Stimulated activated CD4-positive, alpha-beta T cell treated with anti-CD3 and anti-CD28 coated beads, Interleukin-2, amount 100 ng/mL, for 24 hours (primary cell): Measurements from ENCODE around the gene TEX48.
A peak's percentile ranks its signal among the peaks of the same experiment; 100 is the strongest.

Experiments
- DNase-seq, 2 donors: peaks; one replicate each; pipeline ENCODE4 v3.0.0-alpha.2; 2020

The TEX48 gene

DNA sequence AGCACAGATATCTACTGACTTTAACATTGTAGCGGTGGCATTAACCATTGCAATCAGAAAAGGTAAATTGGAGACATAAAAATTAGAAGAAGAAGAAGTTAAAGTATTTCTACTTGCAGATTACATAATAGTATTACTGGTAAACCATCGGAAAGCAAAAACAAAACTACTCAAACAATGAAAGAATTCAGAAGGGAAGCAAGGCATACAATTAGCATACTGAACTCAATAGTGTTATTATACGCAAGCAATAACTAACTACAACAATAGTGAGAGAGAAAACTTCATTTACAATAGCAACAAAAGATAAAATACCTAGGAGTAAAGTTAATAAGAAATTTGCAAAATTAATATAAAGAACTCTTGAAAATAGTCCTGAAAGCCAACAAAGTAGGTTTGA, 17.8 kb downstream of the TEX48 start:
- no peak for DNase-seq

DNA sequence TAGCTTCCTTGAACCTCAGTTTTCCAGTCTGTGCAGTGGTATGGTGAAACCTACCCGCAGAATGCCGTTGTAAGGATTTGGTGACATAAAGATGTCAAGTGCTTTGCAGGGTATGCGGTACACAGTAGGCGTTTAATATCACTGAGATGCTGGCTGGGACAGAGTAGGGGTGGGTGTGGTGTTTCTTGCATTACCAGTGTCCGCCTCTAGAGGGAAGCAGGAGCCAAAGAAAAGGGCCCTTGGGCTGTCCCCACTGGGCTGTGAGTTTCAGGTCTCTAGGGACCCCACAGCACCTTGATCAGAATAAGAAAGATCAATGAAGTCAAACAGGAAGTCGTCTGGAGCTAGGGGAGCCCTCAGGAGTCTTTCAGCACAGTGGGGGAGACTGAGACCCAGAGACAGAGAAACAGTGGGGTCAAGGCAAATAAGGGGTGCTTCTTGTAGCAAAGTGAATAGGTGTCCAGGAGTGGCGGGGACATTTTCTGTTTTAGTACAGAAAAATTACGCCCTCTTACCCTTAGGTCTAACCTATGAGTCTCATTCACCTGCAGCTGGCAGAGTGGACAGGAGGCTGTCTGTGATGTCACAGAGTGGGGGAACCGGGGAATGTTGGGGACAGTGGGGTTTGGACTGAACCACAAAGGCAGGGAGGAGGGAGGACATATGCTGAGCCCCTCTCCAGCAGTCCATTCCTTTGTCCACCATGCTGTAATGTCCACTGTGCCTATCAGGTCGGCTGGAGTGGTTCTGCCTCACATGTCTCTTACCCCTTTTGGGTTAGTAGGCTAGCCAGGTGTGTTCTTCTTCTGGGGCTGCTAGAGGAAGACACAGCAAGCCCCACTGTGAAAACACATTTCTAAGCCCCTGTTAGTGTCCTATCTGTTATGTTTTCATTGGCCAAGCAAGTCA, 19.7 kb downstream of the TEX48 start:
- DNase-seq: peak; percentile 72 to 74

DNA sequence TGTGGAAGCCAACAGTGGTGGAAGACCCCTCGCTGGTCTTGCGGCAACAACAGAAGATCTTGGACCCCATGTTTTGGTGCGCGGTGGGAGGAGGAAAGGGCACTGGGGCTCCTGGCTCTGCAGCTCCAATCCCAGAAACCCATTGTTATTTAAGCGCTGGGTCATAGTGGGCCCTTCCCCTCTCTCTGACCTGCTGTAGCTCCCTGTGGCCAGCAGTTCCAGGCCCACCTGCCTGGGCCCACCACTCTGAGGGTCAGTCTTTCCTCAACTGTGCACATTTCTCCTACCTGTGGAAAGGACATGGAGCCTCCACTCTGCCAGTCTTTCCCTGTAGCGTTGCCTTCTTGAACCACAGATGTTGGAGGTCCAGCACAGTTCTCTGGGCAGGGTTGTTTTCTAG, 24.3 kb downstream of the TEX48 start, which contains the start of gene TEX53:
TEX53 (minus strand) TSS at position 101 of the 400 bp plus-strand sequence; CDS start at position 70, 31 bp downstream.
- DNase-seq: no peak

DNA sequence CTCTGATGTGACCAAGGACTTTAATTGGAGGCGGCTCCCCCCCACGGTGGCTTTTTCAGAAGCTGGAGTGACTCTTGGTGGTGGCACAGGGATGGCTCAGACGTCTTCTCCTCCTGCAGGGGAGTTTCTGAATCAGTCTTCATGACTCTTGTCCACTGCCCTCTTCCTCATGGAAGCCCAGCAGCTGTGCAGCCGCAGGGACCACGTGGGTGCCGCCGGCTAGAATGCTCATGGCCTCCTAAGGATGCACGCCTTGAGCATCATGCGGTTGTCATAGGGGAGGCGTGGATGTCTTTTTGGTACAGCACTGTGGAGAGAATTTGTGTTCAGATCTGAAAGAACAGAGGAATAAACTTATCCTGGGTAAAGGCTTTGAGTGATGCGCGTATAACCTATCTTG, 25.7 kb downstream of the TEX48 start:
- no peak for DNase-seq

DNA sequence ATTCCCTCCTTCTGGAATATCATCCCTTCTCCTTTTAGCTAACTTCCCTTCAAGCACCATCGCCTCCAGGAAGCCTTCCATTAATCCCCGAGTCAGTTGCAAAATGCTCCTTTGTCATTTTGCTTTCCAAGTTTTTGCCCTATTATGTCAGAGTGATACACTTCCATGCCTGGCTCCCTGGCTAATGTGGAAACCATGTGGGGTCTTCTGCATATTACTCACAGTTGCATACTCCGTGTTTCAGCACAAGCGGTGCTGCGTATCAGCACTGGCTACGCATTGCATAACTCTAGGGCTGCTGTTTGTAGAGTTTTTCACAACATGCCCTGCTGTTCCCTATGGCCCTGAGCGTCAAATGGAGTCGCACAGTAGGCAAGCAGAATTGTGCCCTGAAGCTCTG, 26.3 kb downstream of the TEX48 start:
- DNase-seq: no peak

DNA sequence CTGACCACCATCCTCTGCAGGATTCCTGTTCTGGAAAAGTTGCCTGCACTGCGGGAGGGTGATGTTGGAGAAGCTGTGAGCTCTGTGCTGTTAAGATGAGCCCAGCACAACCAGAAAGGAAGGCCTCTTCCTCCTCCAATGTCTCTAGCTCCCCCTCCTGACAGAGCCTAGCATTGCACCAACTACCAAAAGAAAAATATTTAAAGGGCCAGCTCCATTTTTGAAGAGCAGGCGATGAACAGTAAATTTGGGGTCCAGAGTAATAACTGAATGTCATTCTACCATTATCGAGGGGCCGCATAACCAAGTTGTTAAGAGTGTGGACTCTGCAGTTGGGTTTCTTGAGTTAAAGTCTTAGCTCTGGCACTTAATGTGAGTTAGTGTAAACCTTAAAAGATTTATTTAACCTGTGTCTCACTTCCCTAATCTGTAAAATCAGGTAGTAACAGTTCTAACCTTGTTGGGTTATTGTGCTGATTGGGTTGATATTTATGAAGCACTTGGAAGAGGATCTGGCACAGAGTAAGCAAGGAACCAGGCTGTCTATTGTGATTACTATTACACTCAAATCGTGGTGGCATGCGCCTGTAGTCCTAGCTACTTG, 28.3 kb downstream of the TEX48 start:
- peak; percentile 82 to 88 for DNase-seq

DNA sequence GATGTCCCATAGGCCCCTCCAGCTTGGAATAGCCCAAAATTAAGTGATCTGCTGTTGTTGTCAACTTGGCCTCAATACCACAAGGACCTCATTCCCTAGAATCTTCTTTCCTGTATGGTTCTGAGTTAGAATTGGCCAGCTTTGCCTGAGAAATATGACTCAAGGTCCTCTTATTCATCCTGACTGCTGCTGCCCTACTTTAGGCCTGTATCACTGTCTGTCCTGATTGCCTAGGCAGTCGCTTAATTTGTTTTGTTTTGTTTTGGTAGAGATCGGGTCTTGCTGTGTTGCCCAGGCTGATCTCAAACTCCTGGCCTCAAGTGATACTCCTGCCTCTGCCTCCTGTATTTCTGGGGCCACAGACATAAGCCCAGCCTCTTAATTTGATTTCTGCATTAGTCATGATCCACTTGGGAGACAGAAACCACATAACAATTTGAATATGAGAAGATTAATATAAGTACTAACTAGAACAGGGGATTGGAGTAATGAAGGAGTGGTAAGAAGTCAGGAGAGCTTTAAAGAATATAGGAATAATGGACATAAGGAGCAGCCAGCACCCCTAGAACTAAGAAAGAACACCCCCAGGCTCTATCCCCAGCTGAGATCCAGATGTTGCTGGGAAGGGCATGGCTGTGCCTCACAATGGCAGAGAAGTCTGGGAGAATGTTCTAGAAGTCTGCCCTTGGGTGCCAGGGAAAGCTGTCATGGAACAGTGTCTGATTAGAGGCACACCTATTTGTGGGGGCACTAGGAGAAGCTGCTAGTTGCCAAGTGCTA, 29.0 kb downstream of the TEX48 start:
- no peak for DNase-seq

DNA sequence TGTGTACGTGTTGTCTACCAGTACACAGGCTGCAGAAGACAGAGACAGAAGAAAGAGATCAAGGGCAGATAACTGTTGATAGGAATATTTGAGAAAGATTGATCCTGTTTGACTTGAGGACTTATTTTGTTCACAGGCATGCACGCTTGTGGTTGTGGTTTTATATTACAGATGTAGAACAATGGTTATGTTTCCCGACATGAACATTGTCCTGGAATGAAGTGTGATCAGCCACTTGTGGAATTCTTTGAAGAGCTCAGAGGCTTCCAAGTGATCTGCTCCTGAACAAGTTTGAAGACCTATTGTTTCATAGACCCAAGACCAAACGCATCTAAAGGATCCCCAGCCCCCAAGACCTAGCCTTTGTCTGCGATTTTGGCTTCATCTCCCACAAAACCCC, 38.1 kb downstream of the TEX48 start:
- DNase-seq: no peak

DNA sequence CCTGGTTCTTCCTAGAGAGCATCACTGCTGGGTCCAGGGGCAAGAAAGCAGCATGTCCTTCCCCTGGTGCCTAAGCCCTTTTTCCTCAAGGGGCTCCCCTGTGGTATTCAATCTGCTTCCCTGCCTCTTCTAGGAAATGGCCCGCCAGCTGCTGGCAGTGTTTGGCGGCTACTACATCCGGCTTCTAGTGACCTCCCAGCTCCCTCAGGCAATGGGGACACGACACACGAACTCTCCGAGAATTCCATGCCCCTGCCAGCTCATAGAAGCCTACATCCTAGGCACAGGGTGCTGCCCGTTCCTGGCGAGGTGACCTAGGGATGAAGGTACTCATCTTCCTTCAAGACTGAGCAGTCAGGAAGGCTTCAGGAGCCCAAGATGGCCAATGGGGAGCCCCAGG, 39.0 kb downstream of the TEX48 start:
- DNase-seq: no peak

DNA sequence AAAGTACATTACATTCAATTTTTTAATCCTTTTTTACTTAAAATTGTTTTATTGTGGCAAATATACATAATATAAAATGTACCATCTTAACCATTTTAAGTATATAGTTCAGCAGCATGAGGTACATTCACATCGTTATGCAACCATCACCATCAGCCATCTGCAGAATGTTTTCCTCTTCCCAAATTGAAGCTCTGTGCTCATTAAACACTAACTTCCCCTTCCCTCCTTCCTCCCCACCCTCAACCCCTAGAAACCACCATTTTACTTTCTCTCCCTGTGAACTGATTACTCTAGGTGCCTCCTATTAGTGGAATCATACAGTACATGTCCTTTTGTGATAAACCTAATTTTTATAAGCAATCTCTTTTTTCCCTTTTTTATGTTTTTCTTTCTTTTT, 40.0 kb downstream of the TEX48 start:
- no peak for DNase-seq

DNA sequence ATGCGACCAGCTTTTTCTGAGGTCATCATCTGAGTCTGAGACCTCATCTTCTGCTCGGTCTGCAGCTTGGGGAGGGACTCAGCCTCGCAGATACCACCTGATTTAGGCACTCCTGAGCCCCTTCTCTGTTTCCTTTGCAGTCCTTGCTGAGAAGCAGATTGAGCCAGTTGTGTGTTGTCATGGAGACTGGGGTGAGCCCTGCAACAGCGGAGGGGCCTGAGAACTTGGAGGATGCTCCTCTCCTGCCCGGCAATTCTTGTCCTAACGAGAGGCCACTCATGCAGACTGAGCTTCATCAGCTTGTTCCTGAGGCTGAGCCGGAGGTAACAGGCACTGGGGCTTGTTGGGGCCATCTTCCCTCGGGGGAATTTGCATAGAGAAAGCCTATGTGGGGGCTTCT, 43.6 kb downstream of the TEX48 start:
- no peak for DNase-seq

DNA sequence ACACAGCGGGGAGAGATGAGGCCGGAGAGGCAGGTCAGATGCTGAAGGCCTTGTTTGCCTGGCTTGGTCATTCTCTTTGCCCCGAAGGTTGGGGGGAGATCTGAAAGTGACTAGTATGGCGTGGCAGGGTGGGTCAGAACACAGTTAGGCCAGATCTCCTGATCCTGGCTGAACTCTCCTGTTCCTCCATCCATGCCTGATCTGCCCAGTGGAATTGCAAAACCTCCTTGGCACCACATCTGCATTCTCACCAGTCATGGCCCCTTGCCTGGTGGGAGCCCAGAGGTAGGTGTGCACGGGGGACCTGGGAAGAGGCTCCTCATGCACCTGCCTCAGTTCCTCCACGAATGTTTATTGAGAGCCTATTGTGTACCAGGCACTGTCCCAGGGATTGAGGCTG, 47.6 kb downstream of the TEX48 start:
- no peak for DNase-seq

DNA sequence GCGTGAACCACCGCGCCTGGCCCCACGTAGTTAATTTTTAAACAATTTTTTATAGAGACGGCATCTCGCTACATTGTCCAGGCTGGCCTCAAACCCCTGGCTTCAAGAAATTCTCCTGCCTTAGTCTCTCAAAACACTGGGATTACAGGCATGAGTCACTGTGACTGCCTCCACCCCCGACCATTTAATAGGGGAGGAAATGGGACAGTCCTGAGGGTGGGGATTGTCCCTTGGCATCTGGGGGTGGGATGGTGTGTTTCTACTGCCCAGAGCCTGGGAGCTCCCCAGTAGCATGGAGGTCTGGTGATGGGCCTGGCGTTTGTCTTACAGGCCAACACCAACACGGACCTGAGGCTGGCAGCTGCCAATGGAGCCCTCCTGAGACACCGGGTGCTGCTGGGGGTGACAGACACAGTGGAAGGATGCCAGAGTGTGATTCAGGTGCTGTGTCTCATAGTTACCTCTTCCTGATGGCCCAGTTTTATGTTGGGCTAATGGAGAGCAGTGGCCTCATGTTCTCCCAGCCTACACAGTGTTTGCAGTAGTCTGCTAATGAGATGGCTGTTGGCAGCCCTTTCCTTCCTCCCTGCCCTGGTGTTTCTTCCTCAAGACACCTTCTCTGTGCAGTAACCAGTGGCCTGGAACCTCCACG, 48.4 kb downstream of the TEX48 start:
- DNase-seq: no peak

DNA sequence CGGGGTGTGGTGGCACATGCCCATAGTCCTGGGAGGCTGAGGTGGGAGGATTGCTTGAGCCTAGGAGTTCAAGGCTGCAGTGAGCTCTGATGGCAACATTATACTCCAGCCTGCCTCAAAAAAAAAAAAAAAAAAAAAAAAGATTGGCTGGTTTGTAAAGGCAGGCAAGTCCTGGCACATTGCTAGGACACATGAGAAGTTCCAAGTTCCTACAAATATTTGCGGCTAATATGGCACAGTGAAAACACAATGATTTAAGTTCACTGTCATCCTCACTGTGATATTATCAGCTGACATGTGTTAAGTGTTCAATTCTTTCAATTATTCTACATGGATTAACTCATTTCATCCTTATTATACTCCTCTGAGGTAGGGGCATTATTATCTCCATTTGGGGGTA, 50.8 kb downstream of the TEX48 start:
- no peak for DNase-seq

DNA sequence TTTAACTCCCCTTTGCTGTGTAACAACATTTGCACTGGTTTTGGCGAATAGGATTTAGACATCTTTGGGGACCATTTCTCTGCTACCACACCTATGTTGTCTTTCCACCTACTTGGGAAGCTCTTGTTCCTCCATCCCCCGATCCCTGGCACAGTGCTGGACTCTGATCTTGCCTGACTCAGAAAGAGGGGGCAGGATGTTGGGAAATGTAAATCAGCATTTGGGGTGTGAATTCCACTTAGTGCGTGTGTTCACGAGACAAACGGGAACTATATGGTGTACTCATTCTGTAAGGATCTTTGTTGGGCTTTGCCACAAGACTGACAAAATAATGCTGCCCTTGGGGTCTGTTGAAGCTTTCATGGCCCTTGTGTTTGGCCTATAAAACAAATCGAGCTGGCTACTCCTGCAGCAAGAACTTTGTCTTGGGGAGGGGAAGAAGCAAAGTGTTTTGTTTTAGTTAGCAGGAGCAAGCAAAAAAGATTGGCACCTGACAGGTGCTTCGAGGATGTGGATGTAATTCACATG, 52.4 kb downstream of the TEX48 start:
- no peak for DNase-seq

DNA sequence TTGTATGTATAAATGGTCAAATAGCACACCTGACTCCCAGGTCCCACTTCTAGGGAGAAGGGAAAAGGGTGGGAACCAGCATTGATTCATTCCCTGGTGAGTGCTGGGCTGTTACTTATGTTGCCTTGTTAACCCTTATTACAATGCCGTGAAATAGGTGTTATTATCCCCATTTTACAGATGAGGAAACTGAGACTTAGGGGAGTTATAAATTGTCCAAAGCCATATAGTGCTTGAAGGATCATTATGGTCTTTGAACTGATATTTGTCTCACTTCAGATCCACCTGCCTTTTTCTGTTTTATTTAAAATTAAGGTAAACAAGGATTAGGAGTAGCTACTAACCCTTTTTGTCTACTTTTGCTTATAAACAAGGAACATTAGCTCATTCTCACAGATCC, 54.4 kb downstream of the TEX48 start:
- DNase-seq: no peak

DNA sequence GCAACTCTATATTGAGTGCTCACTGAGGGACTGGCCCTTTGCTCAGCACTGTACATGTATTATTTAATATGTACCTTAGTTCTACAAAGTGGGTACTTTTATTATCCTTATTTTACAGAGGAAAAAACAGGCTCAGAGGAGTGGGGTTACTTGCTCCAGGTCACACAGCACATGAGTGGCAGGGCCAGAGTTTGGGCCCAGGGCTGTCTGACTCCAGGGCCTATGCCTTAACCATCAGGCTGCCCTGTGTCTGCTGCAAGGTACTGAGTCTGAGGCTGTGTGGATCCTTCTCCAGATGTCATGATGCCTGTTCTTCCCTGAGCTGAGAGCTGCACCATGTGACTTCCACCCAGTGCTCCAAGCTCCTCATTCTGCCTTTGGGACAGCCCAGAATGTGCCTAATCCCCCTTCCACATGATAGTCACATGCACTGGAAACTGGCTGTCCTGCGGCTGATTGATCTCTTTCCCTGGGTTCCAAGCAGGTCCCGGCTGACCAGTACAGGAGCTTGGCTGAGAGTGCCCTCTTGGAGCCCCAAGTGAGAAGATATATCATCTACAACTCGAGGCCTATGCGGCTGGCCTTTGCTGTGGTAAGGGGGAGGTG, 55.5 kb downstream of the TEX48 start:
- DNase-seq: no peak

DNA sequence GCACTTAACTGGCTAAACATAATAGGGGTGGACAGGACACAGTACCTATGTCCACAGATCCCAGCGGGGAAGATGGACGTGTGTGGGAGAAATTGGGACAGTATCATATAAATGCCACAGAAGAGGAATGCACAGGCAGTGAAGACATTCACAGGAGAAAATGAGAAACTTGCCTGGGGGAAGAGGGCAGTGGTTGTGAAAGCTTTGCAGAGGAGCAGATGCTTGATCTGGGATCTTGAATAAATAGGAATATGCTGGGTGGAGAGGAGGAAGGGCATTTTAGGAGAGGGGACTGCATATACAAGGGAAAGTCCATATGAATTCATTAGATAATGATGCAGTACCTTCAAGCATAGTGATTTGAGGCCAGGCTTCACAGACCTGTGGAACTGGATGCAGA, 57.3 kb downstream of the TEX48 start:
- DNase-seq: no peak

DNA sequence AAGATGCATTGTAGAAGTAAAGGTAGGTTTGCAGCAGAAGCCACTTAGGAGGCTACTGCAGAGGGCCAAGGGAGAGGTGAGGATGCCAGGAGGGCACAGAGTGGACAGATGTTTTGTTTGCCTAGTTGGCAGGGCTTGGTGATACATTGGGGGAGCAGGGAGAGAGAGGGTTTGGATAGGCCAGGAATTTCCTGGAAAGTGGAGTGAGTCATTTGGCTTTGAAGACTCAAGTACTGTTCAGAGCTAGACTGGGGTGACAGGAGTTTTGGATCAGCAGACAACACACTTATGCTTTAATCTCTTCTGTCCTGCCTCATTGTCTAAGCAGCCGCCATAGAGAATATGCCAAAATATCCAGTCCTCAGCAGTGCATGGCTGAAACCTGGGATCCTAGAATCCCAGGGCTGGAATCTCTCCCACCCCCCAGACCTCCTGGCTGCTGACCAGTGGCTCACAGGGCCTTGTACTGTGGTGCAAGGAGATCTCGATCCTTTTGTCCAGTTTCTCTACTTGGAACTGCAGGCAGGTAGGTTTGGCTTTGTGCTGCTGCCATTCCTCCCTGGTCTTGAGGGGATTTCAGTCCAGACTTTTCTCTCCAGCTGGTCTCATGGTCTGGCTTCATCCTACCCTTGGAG, 59.9 kb downstream of the TEX48 start:
- DNase-seq: no peak

DNA sequence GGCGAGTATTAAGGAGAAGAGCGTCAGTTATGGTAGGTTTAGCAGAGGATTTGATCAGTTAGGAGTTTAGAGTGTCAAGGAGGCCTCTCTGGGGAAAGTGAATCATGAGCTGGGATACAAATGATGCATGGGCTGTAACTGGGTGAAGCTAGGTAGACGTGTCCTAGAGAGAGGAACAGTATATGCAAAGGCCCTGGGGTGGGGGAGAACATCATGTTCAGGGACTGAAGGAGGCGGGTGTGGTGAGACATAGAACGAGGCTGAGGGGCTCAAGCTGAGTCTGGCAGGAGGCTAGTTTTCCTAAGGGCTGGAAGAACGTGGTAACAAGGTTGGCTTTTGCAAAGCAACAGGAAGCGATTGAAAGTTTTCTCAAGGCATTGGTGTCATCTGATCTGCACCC, 60.4 kb downstream of the TEX48 start:
- DNase-seq: no peak

DNA sequence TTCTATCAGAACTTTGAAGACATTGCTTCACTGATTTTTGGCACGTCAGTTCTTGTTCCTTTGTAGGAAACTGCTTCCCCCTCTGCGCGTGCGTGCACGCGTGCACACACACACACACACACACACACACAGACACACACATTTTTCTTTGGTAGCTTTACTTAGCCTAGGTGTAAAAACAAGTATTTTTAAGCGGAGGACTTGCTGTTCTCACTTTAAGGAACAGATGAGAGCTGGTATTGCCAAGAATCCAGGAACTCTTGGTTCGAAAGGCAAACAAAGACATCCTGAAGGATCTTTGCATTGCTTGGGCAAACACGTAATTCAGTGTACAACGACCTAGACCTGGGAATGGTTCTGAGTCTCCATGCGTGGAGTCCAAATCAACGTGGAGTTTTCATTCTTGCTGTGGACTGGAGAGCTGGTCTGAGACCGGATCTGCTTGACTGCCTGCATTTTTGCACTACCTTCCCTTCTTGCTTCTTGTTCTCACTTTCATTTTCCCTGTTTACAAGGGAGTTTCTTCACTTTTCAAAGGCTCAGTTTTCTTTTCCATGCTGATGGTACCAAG, 62.7 kb downstream of the TEX48 start:
- no peak for DNase-seq
